Testis (tissue), 2 donors: ENCODE measurements around the gene ID3.

Experiments used
- POLR2A ChIP-seq: fragments of 450-650 bp; IDR thresholded peaks from one replicate; pipeline ENCODE4 v1.6.1; 2017; ENCODE audit warnings: antibody characterized with exemption, mild to moderate bottlenecking, moderate library complexity
- TF ChIP-seq, protein P1 (sequence below), 3 experiments: fragments of 450-650 bp in 2 of 3; fragments of 200-600 bp in 1 of 3; sonication (generic) in 1 of 3; IDR thresholded peaks; one replicate each; pipeline ENCODE4 v1.5.1; 2016 to 2019; ENCODE audit warnings: antibody characterized with exemption in 3 of 3, mild to moderate bottlenecking in 2 of 3, moderate library complexity in 1 of 3

DNA sequence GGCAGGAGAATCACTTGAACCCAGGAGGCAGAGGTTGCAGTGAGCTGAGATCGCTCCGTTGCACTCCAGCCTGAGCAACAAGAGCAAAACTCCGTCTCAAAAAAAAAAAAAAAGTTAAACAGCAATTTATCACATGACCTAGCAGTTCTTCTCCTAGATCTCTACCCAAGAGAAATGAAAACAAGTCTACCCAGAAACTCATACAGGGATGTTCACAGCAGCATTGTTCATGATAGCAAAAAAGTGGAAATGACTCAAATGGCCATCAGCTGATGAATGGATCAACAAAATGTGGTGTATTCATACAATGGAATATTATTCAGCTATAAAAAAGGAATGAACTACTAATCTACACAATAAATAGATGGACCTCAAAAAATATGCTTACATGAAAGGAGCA, 12.2 kb upstream of the ID3 start:
- TF ChIP-seq, protein P1, sequence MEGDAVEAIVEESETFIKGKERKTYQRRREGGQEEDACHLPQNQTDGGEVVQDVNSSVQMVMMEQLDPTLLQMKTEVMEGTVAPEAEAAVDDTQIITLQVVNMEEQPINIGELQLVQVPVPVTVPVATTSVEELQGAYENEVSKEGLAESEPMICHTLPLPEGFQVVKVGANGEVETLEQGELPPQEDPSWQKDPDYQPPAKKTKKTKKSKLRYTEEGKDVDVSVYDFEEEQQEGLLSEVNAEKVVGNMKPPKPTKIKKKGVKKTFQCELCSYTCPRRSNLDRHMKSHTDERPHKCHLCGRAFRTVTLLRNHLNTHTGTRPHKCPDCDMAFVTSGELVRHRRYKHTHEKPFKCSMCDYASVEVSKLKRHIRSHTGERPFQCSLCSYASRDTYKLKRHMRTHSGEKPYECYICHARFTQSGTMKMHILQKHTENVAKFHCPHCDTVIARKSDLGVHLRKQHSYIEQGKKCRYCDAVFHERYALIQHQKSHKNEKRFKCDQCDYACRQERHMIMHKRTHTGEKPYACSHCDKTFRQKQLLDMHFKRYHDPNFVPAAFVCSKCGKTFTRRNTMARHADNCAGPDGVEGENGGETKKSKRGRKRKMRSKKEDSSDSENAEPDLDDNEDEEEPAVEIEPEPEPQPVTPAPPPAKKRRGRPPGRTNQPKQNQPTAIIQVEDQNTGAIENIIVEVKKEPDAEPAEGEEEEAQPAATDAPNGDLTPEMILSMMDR (IDR thresholded peaks at IDR 0.05): no peak
- no peak for TF ChIP-seq POLR2A
